ENCODE measurements around the gene IL4R. TPM values are rescaled to one million over a fixed set of nuclear protein-coding genes. Genes with fewer than 3 reads are reported as not detected.

IL4R gene
- total and polyA plus RNA-seq, 10 of the 15 experiments (the other 5 are each of a cell fraction or from before 2014, with no cell fraction given), result 2.6 to 70.4 (median 36.6) TPM

DNA sequence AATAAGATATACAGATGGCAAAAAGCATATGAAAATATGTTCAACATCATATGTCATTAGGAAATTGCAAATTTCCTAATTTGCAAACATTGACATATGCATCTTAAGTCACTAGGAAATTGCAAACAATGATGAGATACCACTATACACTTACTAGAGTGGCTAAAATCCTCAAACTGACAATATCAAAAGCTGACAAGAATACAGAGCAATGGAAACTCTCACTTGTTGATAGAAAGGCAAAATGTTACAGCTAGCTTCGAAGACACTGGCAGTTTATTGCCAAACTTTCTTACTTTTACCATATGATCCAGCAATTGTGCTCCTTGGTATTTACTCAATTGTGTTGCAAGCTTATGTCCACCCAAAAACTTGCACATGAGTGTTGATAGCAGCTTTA is 5.0 kb upstream of the IL4R start:
- Histone ChIP-seq H4K20me1 (ENCODE audit: control insufficient read depth, insufficient read depth) (no peaks in the 10 kb centered on the region), H3K4me2 (ENCODE audit: control insufficient read depth, insufficient read depth) (no peak overlapping the region), H3K9ac (ENCODE audit: control insufficient read depth, insufficient read depth, low read length) (no peak overlapping the region), H3K4me3 (no peak overlapping the region), H3K27ac (ENCODE audit: control insufficient read depth, insufficient read depth) (no peak overlapping the region), H3K79me2 (ENCODE audit: control insufficient read depth, insufficient read depth, low read length) (peaks cover under 1% of the 10 kb centered on the region; the same call in 1 of the 2 replicates), H3K36me3 (ENCODE audit: control insufficient read depth in 2 of 2, insufficient read depth in 2 of 2, low read length in 1 of 2) (no peaks in the 10 kb centered on the region), H3K4me1 (ENCODE audit: control insufficient read depth, insufficient read depth, low read length) (no peaks in the 10 kb centered on the region), H3K27me3 (replicated peaks in 1 of 2; ENCODE audit: control insufficient read depth in 2 of 2, insufficient read depth in 2 of 2, low read length in 1 of 2) (0 out of 4 replicates have a peak, but pooled peaks cover 0 to 2% of the 10 kb centered on the region in 2 experiments), H3K9me3 (replicated peaks; ENCODE audit: control insufficient read depth, insufficient read depth, low read length) (peaks cover 5% of the 10 kb centered on the region), H2AFZ (ENCODE audit: control insufficient read depth, low read depth, low read length) (no peak overlapping the region)
- CTCF ChIA-PET, result interaction anchor here (0.9 kb wide), 1 partner anchor 72 kb away, joined by 5 read pairs; no protein-coding TSS in a partner anchor
- ATAC-seq, result no peak
- no peak for FAIRE-seq
- 0 out of 2 replicates have a peak, but pooled peaks have one; percentile 25 for TF ChIP-seq CBX5 (IDR thresholded peaks at IDR 0.05; ENCODE audit: low read depth)
- no peak for TF ChIP-seq TBL1XR1 (IDR thresholded peaks at IDR 0.05; ENCODE audit: low read depth, low read length)
- SMC1A ChIA-PET (ENCODE audit: uncharacterized antibody, unreplicated experiment), result interaction anchor here (0.8 to 0.9 kb wide), 2 partner anchors 35 to 128 kb away, joined by 3 to 4 read pairs; no protein-coding TSS in a partner anchor
- 31% methylated on average over 1 of the region's 1 CpG for WGBS (ENCODE audit: insufficient coverage, insufficient replicate concordance, low lambda C conversion rate, missing lambda C conversion rate)
- DNase-seq (ENCODE audit: low read depth, low spot score), result no peak
- in situ Hi-C loops (cut with MboI), result no loop called here
- RAD21 ChIA-PET (ENCODE audit: unreplicated experiment), result no interaction called here
- BruUV-seq (replicated peaks), result no TSS peak
- intact Hi-C loops (cut with micrococcal nuclease; ENCODE audit: unreplicated experiment), result no loop called here
- POLR2A ChIA-PET, result no interaction called here

- H3K79me2 ChIP-seq (ENCODE audit: control insufficient read depth, insufficient read depth, low read length), result peaks cover 21% of the 10 kb centered on the region
- H3K4me1 ChIP-seq (ENCODE audit: control insufficient read depth, insufficient read depth, low read length), result peaks cover 9% of the 10 kb centered on the region; the same call in 1 of the 2 replicates
- RAD21 ChIA-PET (ENCODE audit: unreplicated experiment), result no interaction called here
- no peak for DNase-seq (ENCODE audit: low read depth, low spot score)
- no peak overlapping the region for H3K27ac ChIP-seq (ENCODE audit: control insufficient read depth, insufficient read depth)
- peaks cover 5% of the 10 kb centered on the region; the same call in 1 of the 2 replicates for H4K20me1 ChIP-seq (ENCODE audit: control insufficient read depth, insufficient read depth)
- H3K9me3 ChIP-seq (replicated peaks; ENCODE audit: control insufficient read depth, insufficient read depth, low read length), result peaks cover 5% of the 10 kb centered on the region
- no peaks in the 10 kb centered on the region for H3K36me3 ChIP-seq (ENCODE audit: control insufficient read depth in 2 of 2, insufficient read depth in 2 of 2, low read length in 1 of 2)
- no peak for ATAC-seq
- H3K4me3 ChIP-seq, result no peak overlapping the region
- SMC1A ChIA-PET (ENCODE audit: uncharacterized antibody, unreplicated experiment), result interaction anchor here (0.8 to 1.4 kb wide), 6 partner anchors 8 to 56 kb away, joined by 3 to 6 read pairs (median 4); no protein-coding TSS in a partner anchor
- no TSS peak for BruUV-seq (replicated peaks)
- FAIRE-seq, result no peak
- no peak overlapping the region for H3K4me2 ChIP-seq (ENCODE audit: control insufficient read depth, insufficient read depth)
- 0 out of 4 replicates have a peak, but pooled peaks cover 0 to 2% of the 10 kb centered on the region in 2 experiments for H3K27me3 ChIP-seq (replicated peaks in 1 of 2; ENCODE audit: control insufficient read depth in 2 of 2, insufficient read depth in 2 of 2, low read length in 1 of 2)
- 76% methylated on average over 16 of the region's 16 CpGs for WGBS (ENCODE audit: insufficient coverage, insufficient replicate concordance, low lambda C conversion rate, missing lambda C conversion rate)
- CTCF ChIA-PET, result interaction anchor here (0.8 to 1.1 kb wide), 2 partner anchors 9 to 31 kb away, joined by 3 read pairs; no protein-coding TSS in a partner anchor
- no peak overlapping the region for H3K9ac ChIP-seq (ENCODE audit: control insufficient read depth, insufficient read depth, low read length)
- POLR2A ChIA-PET, result interaction anchor here (0.5 to 1.8 kb wide), 4 partner anchors 19 to 107 kb away, joined by 3 to 5 read pairs (median 3); partner anchors contain the start of gene KDM8
- no peak for TF ChIP-seq FOXM1 (IDR thresholded peaks at IDR 0.05; ENCODE audit: low read depth, low read length)
- in situ Hi-C loops (cut with MboI) (no loop called here), intact Hi-C loops (cut with micrococcal nuclease; ENCODE audit: unreplicated experiment) (no loop called here)
- H2AFZ ChIP-seq (ENCODE audit: control insufficient read depth, low read depth, low read length), result no peak overlapping the region
These were observed 3.0 kb upstream of the IL4R start for GRCh38 chr16:27310576-27311447.
